Left lung (tissue), 10 donors: ENCODE data around the gene TM4SF20. TPM values are rescaled to one million over a fixed set of nuclear protein-coding genes. Genes with fewer than 3 reads are reported as not detected.
A peak's percentile ranks its signal among the peaks of the same experiment; 100 is the strongest.

Experiments used
- ATAC-seq: fragments of 200-7000 bp; cut with Tn5 transposase; one replicate; pipeline ENCODE4 v1.9.1; 2020; ENCODE audit warnings: moderate library complexity
- DNase-seq, 4 donors: peaks; one replicate each; pipeline ENCODE4 v3.0.0-alpha.2; 2013 to 2020
- H3K27ac ChIP-seq, 2 donors: fragments of 200-600 bp; sonication (generic) in 1 of 2; one replicate each; pipeline versions ENCODE4 v1.5.0 to v1.8.0; 2020 to 2021
- H3K27me3 ChIP-seq, 2 donors: fragments of 200-600 bp; sonication (generic) in 1 of 2; one replicate each; pipeline versions ENCODE4 v1.5.0 to v1.8.0; 2020 to 2021
- H3K36me3 ChIP-seq, 2 donors: fragments of 200-600 bp; sonication (generic) in 1 of 2; one replicate each; pipeline versions ENCODE4 v1.5.0 to v1.8.0; 2020 to 2021
- H3K4me1 ChIP-seq, 2 donors: fragments of 200-600 bp; one replicate each; pipeline ENCODE4 v1.8.0; 2021
- H3K4me3 ChIP-seq, 2 donors: fragments of 200-600 bp; sonication (generic) in 1 of 2; one replicate each; pipeline versions ENCODE4 v1.5.0 to v1.8.0; 2020 to 2021; ENCODE audit warnings: mild to moderate bottlenecking in 1 of 2
- H3K9me3 ChIP-seq, 2 donors: fragments of 200-600 bp; sonication (generic) in 1 of 2; one replicate each; pipeline versions ENCODE4 v1.5.0 to v1.8.0; 2020 to 2021
- CTCF ChIP-seq, 2 donors: fragments of 200-600 bp; sonication (generic) in 1 of 2; IDR thresholded peaks; one replicate each; pipeline versions ENCODE4 v1.5.0 to v1.8.0; 2021; ENCODE audit warnings: antibody characterized with exemption in 2 of 2
- intact Hi-C, 2 donors: fragments of 100-400 bp; cut with DNase I; formaldehyde crosslinking; loops; one replicate each; pipeline versions ENCODE4 v1.11.2 to v1.14.2; 2022
- polyA plus RNA-seq, 6 donors: library from polyadenylated mRNA; unstranded; fragments of 120-200 nt; gene quantifications; one replicate each; pipeline ENCODE4 v1.2.1, GENCODE V29; 2013; ENCODE audit not compliant: insufficient read length in 6 of 6
- total RNA-seq, 2 donors: library from RNA; stranded (reverse); fragmentation: NEBNext Ultra II Directional; extraction: Animal tissue kit (Norgen Biotek cat#: 25700); gene quantifications; one replicate each; pipeline ENCODE4 v1.2.1, GENCODE V29; 2021
- donor health status: DM: no; HTN: yes; CAD: no.
- donor health status: DM: no; HTN: no; CAD: no.

The TM4SF20 gene
- total and polyA plus RNA-seq, 8 donors, result 0.06 to 0.14 (median 0.08) TPM; not detected in 3

GRCh38 chr2:227320305-227321094 is 58.6 kb downstream of the TM4SF20 start:
- no peak overlapping the region for H3K27ac ChIP-seq
- DNase-seq, result peak in 1 of 4 donors; percentile 73
- ATAC-seq, result no peak
- H3K27me3 ChIP-seq, result no peaks in the 10 kb centered on the region
- no peaks in the 10 kb centered on the region for H3K9me3 ChIP-seq
- no peak for TF ChIP-seq CTCF (IDR thresholded peaks at IDR 0.05)
- intact Hi-C loops, result no loop called here
- H3K4me3 ChIP-seq, result no peak overlapping the region
- H3K36me3 ChIP-seq, result no peaks in the 10 kb centered on the region
- no peaks in the 10 kb centered on the region for H3K4me1 ChIP-seq

GRCh38 chr2:227317834-227318233 is 61.3 kb downstream of the TM4SF20 start:
- TF ChIP-seq CTCF (IDR thresholded peaks at IDR 0.05), result no peak

GRCh38 chr2:227313310-227313709 is 65.8 kb downstream of the TM4SF20 start:
- Histone ChIP-seq H3K4me3 (no peak overlapping the region), H3K9me3 (no peaks in the 10 kb centered on the region), H3K4me1 (no peaks in the 10 kb centered on the region), H3K27ac (no peak overlapping the region), H3K27me3 (no peaks in the 10 kb centered on the region), H3K36me3 (no peaks in the 10 kb centered on the region)
- DNase-seq, result no peak
- ATAC-seq, result no peak
- intact Hi-C loops, result no loop called here
- no peak for TF ChIP-seq CTCF (IDR thresholded peaks at IDR 0.05)

More at GRCh38 chr2:227317834-227318233, 61.3 kb downstream of the TM4SF20 start:
- no peak for ATAC-seq
- Histone ChIP-seq H3K36me3 (no peaks in the 10 kb centered on the region), H3K4me1 (no peaks in the 10 kb centered on the region), H3K9me3 (no peaks in the 10 kb centered on the region), H3K4me3 (no peak overlapping the region), H3K27ac (no peak overlapping the region), H3K27me3 (no peaks in the 10 kb centered on the region)
- DNase-seq, result no peak
- intact Hi-C loops, result no loop called here

GRCh38 chr2:227312579-227312978 is 66.5 kb downstream of the TM4SF20 start:
- intact Hi-C loops, result no loop called here
- Histone ChIP-seq H3K36me3 (no peaks in the 10 kb centered on the region), H3K27me3 (no peaks in the 10 kb centered on the region), H3K4me3 (no peak overlapping the region), H3K27ac (no peak overlapping the region), H3K4me1 (no peaks in the 10 kb centered on the region), H3K9me3 (no peaks in the 10 kb centered on the region)
- ATAC-seq (no peak), DNase-seq (no peak)
- no peak for TF ChIP-seq CTCF (IDR thresholded peaks at IDR 0.05)

Other genes starting within 250 kb of the TM4SF20 start
- 10 to 100 TPM; 14.1 to 51.2 TPM for gene COL4A4, start 215.1 kb downstream of the TM4SF20 start, total RNA-seq
- 10 to 100 TPM in 2 of 6 donors, 1 to 10 TPM in 4; 5.4 to 14.4 (median 9.0) TPM for gene COL4A4, start 215.1 kb downstream of the TM4SF20 start, polyA plus RNA-seq
- 10 to 100 TPM; 12.9 to 43.3 TPM for gene COL4A3, start 214.7 kb downstream of the TM4SF20 start, total RNA-seq
- gene COL4A3, start 214.7 kb downstream of the TM4SF20 start, polyA plus RNA-seq, result 10 to 100 TPM in 3 of 6 donors, 1 to 10 TPM in 3; 4.3 to 13.3 (median 9.2) TPM
- gene MFF, start 54.1 kb downstream of the TM4SF20 start, total RNA-seq, result 10 to 100 TPM; 53.2 to 57.7 TPM
- gene MFF, start 54.1 kb downstream of the TM4SF20 start, polyA plus RNA-seq, result 100 to 1,000 TPM; 105 to 124 (median 109) TPM
- not detected for gene SCYGR1, start 8.6 kb upstream of the TM4SF20 start, total RNA-seq
- not detected for gene SCYGR1, start 8.6 kb upstream of the TM4SF20 start, polyA plus RNA-seq
- 100 to 1,000 TPM in 1 of 2 donors, 10 to 100 TPM in 1; 69.8 to 118 TPM for gene AGFG1, start 92.8 kb upstream of the TM4SF20 start, total RNA-seq
- 10 to 100 TPM; 57.2 to 65.4 (median 62.3) TPM for gene AGFG1, start 92.8 kb upstream of the TM4SF20 start, polyA plus RNA-seq
- not detected for gene SCYGR2, start 219.6 kb upstream of the TM4SF20 start, total RNA-seq
- not detected for gene SCYGR2, start 219.6 kb upstream of the TM4SF20 start, polyA plus RNA-seq
- gene SCYGR3, start 235.5 kb upstream of the TM4SF20 start, total RNA-seq, result not detected
- gene SCYGR3, start 235.5 kb upstream of the TM4SF20 start, polyA plus RNA-seq, result not detected
- not detected for gene SCYGR4, start 238.2 kb upstream of the TM4SF20 start, total RNA-seq
- under 1 TPM in 3 of 6 donors, not detected in 3; 0.08 to 0.23 (median 0.17) TPM for gene SCYGR4, start 238.2 kb upstream of the TM4SF20 start, polyA plus RNA-seq